HEK293 (cell line): ENCODE results near the gene GJB2.

Experiments
- EGR2 ChIP-seq: fragments of 450-650 bp; formaldehyde crosslinking; IDR thresholded peaks from 2 replicates; pipeline ENCODE4 v1.5.1; 2016; ENCODE audit warnings: low read depth, missing biosample characterization, missing genetic modification characterization
- INSM2 ChIP-seq: fragments of 450-650 bp; formaldehyde crosslinking; IDR thresholded peaks from 2 replicates; pipeline ENCODE4 v1.5.1; 2016; ENCODE audit warnings: missing biosample characterization, missing genetic modification characterization
- KLF1 ChIP-seq: fragments of 450-650 bp; formaldehyde crosslinking; IDR thresholded peaks from 2 replicates; pipeline ENCODE4 v1.5.1; 2016; ENCODE audit warnings: missing biosample characterization, missing genetic modification characterization
- KLF10 ChIP-seq: fragments of 450-650 bp; IDR thresholded peaks from 2 replicates; pipeline ENCODE4 v1.5.1; 2018; ENCODE audit warnings: missing biosample characterization, mild to moderate bottlenecking, missing genetic modification characterization
- KLF16 ChIP-seq: fragments of 450-650 bp; formaldehyde crosslinking; IDR thresholded peaks from 2 replicates; pipeline ENCODE4 v1.5.1; 2017; ENCODE audit warnings: missing biosample characterization, missing genetic modification characterization
- KLF9 ChIP-seq: fragments of 450-650 bp; formaldehyde crosslinking; IDR thresholded peaks from 2 replicates; pipeline ENCODE4 v1.5.1; 2016; ENCODE audit warnings: missing biosample characterization, missing genetic modification characterization, low read depth
- OSR2 ChIP-seq: fragments of 450-650 bp; formaldehyde crosslinking; IDR thresholded peaks from 2 replicates; pipeline ENCODE4 v1.5.1; 2016; ENCODE audit warnings: missing biosample characterization, missing genetic modification characterization
- PATZ1 ChIP-seq: fragments of 450-650 bp; formaldehyde crosslinking; IDR thresholded peaks from 2 replicates; pipeline ENCODE4 v1.5.1; 2016; ENCODE audit warnings: missing biosample characterization, missing genetic modification characterization
- PRDM1 ChIP-seq: fragments of 450-650 bp; formaldehyde crosslinking; IDR thresholded peaks from 2 replicates; pipeline ENCODE4; 2016; ENCODE audit warnings: missing biosample characterization, missing genetic modification characterization
- SCRT2 ChIP-seq: fragments of 450-650 bp; formaldehyde crosslinking; IDR thresholded peaks from 2 replicates; pipeline ENCODE4 v1.5.1; 2016; ENCODE audit warnings: missing biosample characterization, missing genetic modification characterization
- ZBTB20 ChIP-seq: fragments of 450-650 bp; formaldehyde crosslinking; IDR thresholded peaks from 2 replicates; pipeline ENCODE4 v1.5.1; 2016; ENCODE audit warnings: missing biosample characterization, missing genetic modification characterization
- ZIC2 ChIP-seq: fragments of 450-650 bp; formaldehyde crosslinking; IDR thresholded peaks from 2 replicates; pipeline ENCODE4 v1.5.1; 2016; ENCODE audit warnings: missing biosample characterization, missing genetic modification characterization
- ZNF324 ChIP-seq: fragments of 450-650 bp; formaldehyde crosslinking; IDR thresholded peaks from 2 replicates; pipeline ENCODE4 v1.5.1; 2016; ENCODE audit warnings: missing biosample characterization, missing genetic modification characterization
- ZNF335 ChIP-seq: fragments of 450-650 bp; formaldehyde crosslinking; conservative IDR thresholded peaks from 2 replicates; pipeline ENCODE4 v1.5.1; 2016; ENCODE audit warnings: missing biosample characterization, missing genetic modification characterization
- ZNF394 ChIP-seq: fragments of 450-650 bp; formaldehyde crosslinking; IDR thresholded peaks from 2 replicates; pipeline ENCODE4 v1.5.1; 2016; ENCODE audit warnings: missing biosample characterization, missing genetic modification characterization, mild to moderate bottlenecking, moderate library complexity, borderline replicate concordance
- ZNF513 ChIP-seq: fragments of 450-650 bp; IDR thresholded peaks from 2 replicates; pipeline ENCODE4 v1.5.1; 2018; ENCODE audit warnings: missing biosample characterization, missing genetic modification characterization
- ZNF558 ChIP-seq: fragments of 450-650 bp; formaldehyde crosslinking; IDR thresholded peaks from 2 replicates; pipeline ENCODE4 v1.5.1; 2016; ENCODE audit warnings: missing biosample characterization, missing genetic modification characterization
- ZNF639 ChIP-seq: fragments of 450-650 bp; formaldehyde crosslinking; IDR thresholded peaks from 2 replicates; pipeline ENCODE4 v1.5.1; 2016; ENCODE audit warnings: missing biosample characterization, missing genetic modification characterization
- ZNF777 ChIP-seq: fragments of 450-650 bp; formaldehyde crosslinking; IDR thresholded peaks from 2 replicates; pipeline ENCODE4 v1.5.1; 2017; ENCODE audit warnings: missing biosample characterization, missing genetic modification characterization, borderline replicate concordance
- ZNF843 ChIP-seq: fragments of 450-650 bp; formaldehyde crosslinking; IDR thresholded peaks from 2 replicates; pipeline ENCODE4 v1.5.1; 2016; ENCODE audit warnings: missing biosample characterization, missing genetic modification characterization
- ZSCAN16 ChIP-seq: fragments of 450-650 bp; formaldehyde crosslinking; IDR thresholded peaks from 2 replicates; pipeline ENCODE4 v1.5.1; 2016; ENCODE audit warnings: missing biosample characterization, missing genetic modification characterization
- TF ChIP-seq, protein P1 (sequence below): fragments of 450-650 bp; formaldehyde crosslinking; IDR thresholded peaks from 2 replicates; pipeline ENCODE4 v1.5.1; 2016; ENCODE audit warnings: missing biosample characterization, missing genetic modification characterization, borderline replicate concordance
- TF ChIP-seq, protein P2 (sequence below): fragments of 450-650 bp; formaldehyde crosslinking; IDR thresholded peaks from 2 replicates; pipeline ENCODE4 v1.5.1; 2016; ENCODE audit warnings: missing biosample characterization, missing genetic modification characterization

GJB2 gene

DNA sequence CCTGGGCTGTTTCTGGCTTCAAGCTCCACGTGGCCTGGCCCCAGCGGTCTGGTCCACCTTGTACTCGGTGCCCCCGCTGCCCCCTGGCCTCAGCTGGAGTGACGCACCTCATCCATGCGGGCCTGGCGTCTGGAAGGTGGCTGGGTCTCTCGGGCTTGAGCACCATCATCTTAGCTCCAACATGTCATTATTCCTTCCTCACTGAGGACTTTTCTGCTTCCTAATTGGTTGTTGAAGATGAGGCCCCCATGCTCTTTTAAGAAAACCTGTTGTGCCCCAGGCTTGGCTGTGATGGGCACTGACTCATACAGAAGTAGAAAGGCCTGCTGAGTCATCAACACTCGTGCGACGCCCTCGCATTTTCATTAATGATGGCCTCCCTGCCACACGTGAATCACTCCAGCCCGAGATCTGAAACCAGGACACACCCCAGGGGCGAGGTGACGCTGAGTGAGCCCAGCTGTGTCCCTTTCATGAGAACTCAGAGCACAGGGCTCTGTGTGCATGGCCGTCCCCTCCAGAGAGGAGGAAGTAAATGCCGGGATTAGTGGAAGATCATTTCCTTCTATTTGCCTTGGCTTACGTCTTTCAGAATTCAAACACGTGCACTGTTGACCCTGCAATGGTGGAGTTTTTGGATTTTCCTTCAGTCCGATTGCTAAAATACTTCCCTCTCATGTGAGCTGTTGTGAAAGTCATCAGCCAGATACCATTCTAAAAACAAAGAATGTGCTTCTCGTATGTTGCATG, 17.9 kb downstream of the GJB2 start (continued):
- 0 out of 2 replicates have a peak, but pooled peaks have one; percentile 27 for TF ChIP-seq ZNF513 (tag by site-specific recombination)
- peak; percentile 79 for TF ChIP-seq ZIC2 (tag by site-specific recombination)
- TF ChIP-seq ZSCAN16 (tag by site-specific recombination), result no peak
- TF ChIP-seq SCRT2 (tag by site-specific recombination), result peak; percentile 98
- TF ChIP-seq KLF9 (tag by site-specific recombination), result peak; percentile 68; the same call in 1 of the 2 replicates
- TF ChIP-seq, protein P1, sequence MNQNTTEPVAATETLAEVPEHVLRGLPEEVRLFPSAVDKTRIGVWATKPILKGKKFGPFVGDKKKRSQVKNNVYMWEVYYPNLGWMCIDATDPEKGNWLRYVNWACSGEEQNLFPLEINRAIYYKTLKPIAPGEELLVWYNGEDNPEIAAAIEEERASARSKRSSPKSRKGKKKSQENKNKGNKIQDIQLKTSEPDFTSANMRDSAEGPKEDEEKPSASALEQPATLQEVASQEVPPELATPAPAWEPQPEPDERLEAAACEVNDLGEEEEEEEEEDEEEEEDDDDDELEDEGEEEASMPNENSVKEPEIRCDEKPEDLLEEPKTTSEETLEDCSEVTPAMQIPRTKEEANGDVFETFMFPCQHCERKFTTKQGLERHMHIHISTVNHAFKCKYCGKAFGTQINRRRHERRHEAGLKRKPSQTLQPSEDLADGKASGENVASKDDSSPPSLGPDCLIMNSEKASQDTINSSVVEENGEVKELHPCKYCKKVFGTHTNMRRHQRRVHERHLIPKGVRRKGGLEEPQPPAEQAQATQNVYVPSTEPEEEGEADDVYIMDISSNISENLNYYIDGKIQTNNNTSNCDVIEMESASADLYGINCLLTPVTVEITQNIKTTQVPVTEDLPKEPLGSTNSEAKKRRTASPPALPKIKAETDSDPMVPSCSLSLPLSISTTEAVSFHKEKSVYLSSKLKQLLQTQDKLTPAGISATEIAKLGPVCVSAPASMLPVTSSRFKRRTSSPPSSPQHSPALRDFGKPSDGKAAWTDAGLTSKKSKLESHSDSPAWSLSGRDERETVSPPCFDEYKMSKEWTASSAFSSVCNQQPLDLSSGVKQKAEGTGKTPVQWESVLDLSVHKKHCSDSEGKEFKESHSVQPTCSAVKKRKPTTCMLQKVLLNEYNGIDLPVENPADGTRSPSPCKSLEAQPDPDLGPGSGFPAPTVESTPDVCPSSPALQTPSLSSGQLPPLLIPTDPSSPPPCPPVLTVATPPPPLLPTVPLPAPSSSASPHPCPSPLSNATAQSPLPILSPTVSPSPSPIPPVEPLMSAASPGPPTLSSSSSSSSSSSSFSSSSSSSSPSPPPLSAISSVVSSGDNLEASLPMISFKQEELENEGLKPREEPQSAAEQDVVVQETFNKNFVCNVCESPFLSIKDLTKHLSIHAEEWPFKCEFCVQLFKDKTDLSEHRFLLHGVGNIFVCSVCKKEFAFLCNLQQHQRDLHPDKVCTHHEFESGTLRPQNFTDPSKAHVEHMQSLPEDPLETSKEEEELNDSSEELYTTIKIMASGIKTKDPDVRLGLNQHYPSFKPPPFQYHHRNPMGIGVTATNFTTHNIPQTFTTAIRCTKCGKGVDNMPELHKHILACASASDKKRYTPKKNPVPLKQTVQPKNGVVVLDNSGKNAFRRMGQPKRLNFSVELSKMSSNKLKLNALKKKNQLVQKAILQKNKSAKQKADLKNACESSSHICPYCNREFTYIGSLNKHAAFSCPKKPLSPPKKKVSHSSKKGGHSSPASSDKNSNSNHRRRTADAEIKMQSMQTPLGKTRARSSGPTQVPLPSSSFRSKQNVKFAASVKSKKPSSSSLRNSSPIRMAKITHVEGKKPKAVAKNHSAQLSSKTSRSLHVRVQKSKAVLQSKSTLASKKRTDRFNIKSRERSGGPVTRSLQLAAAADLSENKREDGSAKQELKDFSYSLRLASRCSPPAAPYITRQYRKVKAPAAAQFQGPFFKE, result no peak; the same call in 1 of the 2 replicates
- peak; percentile 31; the same call in 1 of the 2 replicates for TF ChIP-seq OSR2 (tag by site-specific recombination)
- TF ChIP-seq EGR2 (tag by site-specific recombination), result peak; percentile 45
- TF ChIP-seq ZNF394 (tag by site-specific recombination), result no peak; the same call in 1 of the 2 replicates
- TF ChIP-seq INSM2 (tag by site-specific recombination), result peak; percentile 57
- peak; percentile 97 for TF ChIP-seq ZBTB20 (tag by site-specific recombination)
- TF ChIP-seq KLF16 (tag by site-specific recombination), result peak; percentile 31; the same call in 1 of the 2 replicates
- TF ChIP-seq ZNF777 (tag by site-specific recombination), result no peak
- peak; percentile 80 for TF ChIP-seq PRDM1 (tag by site-specific recombination)
- TF ChIP-seq ZNF324 (tag by site-specific recombination), result peak; percentile 63; the same call in 1 of the 2 replicates
- TF ChIP-seq KLF1 (tag by site-specific recombination), result peak; percentile 96
- TF ChIP-seq, protein P2, sequence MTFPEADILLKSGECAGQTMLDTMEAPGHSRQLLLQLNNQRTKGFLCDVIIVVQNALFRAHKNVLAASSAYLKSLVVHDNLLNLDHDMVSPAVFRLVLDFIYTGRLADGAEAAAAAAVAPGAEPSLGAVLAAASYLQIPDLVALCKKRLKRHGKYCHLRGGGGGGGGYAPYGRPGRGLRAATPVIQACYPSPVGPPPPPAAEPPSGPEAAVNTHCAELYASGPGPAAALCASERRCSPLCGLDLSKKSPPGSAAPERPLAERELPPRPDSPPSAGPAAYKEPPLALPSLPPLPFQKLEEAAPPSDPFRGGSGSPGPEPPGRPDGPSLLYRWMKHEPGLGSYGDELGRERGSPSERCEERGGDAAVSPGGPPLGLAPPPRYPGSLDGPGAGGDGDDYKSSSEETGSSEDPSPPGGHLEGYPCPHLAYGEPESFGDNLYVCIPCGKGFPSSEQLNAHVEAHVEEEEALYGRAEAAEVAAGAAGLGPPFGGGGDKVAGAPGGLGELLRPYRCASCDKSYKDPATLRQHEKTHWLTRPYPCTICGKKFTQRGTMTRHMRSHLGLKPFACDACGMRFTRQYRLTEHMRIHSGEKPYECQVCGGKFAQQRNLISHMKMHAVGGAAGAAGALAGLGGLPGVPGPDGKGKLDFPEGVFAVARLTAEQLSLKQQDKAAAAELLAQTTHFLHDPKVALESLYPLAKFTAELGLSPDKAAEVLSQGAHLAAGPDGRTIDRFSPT (tag by site-specific recombination), result peak; percentile 78; the same call in 1 of the 2 replicates
- peak; percentile 49; the same call in 1 of the 2 replicates for TF ChIP-seq ZNF335
- TF ChIP-seq ZNF639 (tag by site-specific recombination), result peak; percentile 66
- 0 out of 2 replicates have a peak, but pooled peaks have one; percentile 14 for TF ChIP-seq ZNF558 (tag by site-specific recombination)
- peak; percentile 70 for TF ChIP-seq ZNF843 (tag by site-specific recombination)
- peak; percentile 97 for TF ChIP-seq KLF10 (tag by site-specific recombination)
- TF ChIP-seq PATZ1 (tag by site-specific recombination), result peak; percentile 90
